Transverse colon (tissue), 4 donors: ENCODE data around the gene KCNH6. TPM values are rescaled to one million over a fixed set of nuclear protein-coding genes. Genes with fewer than 3 reads are reported as not detected.

ENCODE experiments used
- DNase-seq: peaks from one replicate; pipeline ENCODE4 v3.0.0-alpha.2; 2019
- H3K27ac ChIP-seq, 4 donors: fragments of 200-600 bp; sonication (generic); 2 replicates each; pipeline ENCODE4 v1.5.1; 2016 to 2018; ENCODE audit warnings: inconsistent platforms in 4 of 4
- H3K27me3 ChIP-seq: fragments of 200-600 bp; sonication (generic); 2 replicates; pipeline ENCODE4 v1.5.1; 2017; ENCODE audit warnings: inconsistent platforms
- H3K36me3 ChIP-seq, 4 donors: fragments of 200-600 bp; sonication (generic); 2 replicates each; pipeline ENCODE4 v1.5.1; 2017 to 2019; ENCODE audit warnings: inconsistent platforms in 4 of 4
- H3K4me1 ChIP-seq, 4 donors: fragments of 200-600 bp; sonication (generic); 2 replicates each; pipeline ENCODE4 v1.5.1; 2017 to 2020; ENCODE audit warnings: inconsistent platforms in 4 of 4
- H3K4me3 ChIP-seq, 4 donors: fragments of 200-600 bp; sonication (generic); 1 replicate in 1 of 4; 2 replicates in 3 of 4; pipeline versions ENCODE4 v1.5.1 to v1.6.1; 2017 to 2019; ENCODE audit warnings: inconsistent platforms in 4 of 4
- H3K9me3 ChIP-seq, 2 donors: fragments of 200-600 bp; sonication (generic); 2 replicates each; pipeline ENCODE4 v1.5.1; 2017 to 2019; ENCODE audit warnings: inconsistent platforms in 2 of 2
- EP300 ChIP-seq: sonication (generic); formaldehyde crosslinking; IDR thresholded peaks from one replicate; pipeline ENCODE4 v1.6.1; 2017; ENCODE audit warnings: antibody characterized with exemption, low read depth
- POLR2A ChIP-seq: fragments of 450-650 bp; IDR thresholded peaks from one replicate; pipeline ENCODE4 v1.6.1; 2016; ENCODE audit warnings: antibody characterized with exemption, mild to moderate bottlenecking, moderate library complexity
- POLR2AphosphoS5 ChIP-seq, 3 donors: sonication (generic); formaldehyde crosslinking; IDR thresholded peaks; one replicate each; pipeline ENCODE4 v1.6.1; 2016; ENCODE audit warnings: antibody characterized with exemption in 3 of 3
- WGBS, 2 donors: methylation state at CpG; one replicate each; pipeline ENCODE4 v1.1.5; 2018; ENCODE audit warnings: low coverage in 1 of 2; 5-methylcytosine and 5-hydroxymethylcytosine counted together
- in situ Hi-C, 4 donors: fragments of 200-750 bp; cut with MboI; loops; one replicate each; pipeline versions ENCODE4 v1.15.0 to v1.15.1; 2017; ENCODE audit warnings: low sequenced_read_pairs in 3 of 4, low pct_ligation_motif_present in 1 of 4, low pct_unique_long_range_greater_than_20kb in 1 of 4
- intact Hi-C: fragments of 100-400 bp; cut with DNase I; formaldehyde crosslinking; loops from one replicate; pipeline ENCODE4 v1.15.1; 2023; ENCODE audit warnings: low total_unique reads
- total RNA-seq, 4 donors: library from RNA; depleted of rRNA; stranded (reverse); fragments of >200 nt; gene quantifications; one replicate each; pipeline ENCODE4 v1.1.0, GENCODE V29; 2016
- TF ChIP-seq, protein P1 (sequence below), 5 experiments: fragments of 200-600 bp in 3 of 5; fragments of 450-650 bp in 2 of 5; sonication (generic) in 3 of 5; IDR thresholded peaks; 1 replicate in 2 of 5; 2 replicates in 3 of 5; pipeline ENCODE4 v1.5.1; 2016 to 2017; ENCODE audit warnings: antibody characterized with exemption in 5 of 5, inconsistent platforms in 3 of 5, mild to moderate bottlenecking in 2 of 5, moderate library complexity in 1 of 5

Gene KCNH6
- total RNA-seq, 4 donors from 2014 or later, result 0.48 to 0.96 TPM; not detected in 2

DNA sequence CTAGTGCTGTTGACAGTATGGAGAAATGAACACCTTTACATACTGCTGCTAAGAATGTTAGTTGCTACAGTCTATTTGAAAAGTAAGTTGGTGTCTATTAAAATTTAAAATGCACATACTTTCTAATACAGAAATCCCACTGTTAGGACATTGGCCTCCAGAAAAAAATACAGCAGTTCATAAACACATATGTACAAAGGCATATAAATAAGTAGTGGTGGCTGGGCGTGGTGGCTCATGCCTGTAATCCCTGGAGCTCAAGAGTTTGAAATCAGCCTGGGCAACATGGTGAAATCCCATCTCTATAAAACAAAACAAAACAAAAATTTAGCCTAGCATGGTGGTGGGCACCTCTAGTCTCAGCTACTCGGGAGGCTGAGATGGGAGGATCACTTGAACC is 40.2 kb downstream of the KCNH6 start:
- intact Hi-C loops, result no loop called here
- 98 to 100% methylated on average over 1 to 2 of the region's 2 CpGs for WGBS, 2 donors
- H3K36me3 ChIP-seq, result no peaks in the 10 kb centered on the region

DNA sequence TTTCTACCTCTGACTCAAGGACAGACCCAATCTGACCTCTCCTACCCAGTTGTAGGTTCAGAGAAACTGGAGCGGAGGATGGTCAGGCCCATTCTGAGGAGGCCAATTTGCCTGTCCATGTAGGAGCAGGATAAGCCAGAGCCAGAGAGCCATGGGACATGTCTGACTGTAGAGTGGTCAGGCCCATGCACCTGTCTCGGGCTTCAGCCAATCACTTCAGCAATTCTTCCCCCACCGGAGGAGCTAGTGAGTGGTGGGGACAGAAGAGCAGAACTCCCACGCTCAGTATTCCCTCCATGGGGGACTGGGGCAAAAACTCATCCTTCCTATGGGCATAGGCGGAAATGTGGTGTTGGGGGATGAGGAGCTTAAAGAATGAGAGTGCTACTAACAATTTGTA is 41.4 kb downstream of the KCNH6 start:
- Histone ChIP-seq H3K36me3 (no peaks in the 10 kb centered on the region), H3K27ac (no peak overlapping the region), H3K27me3 (no peaks in the 10 kb centered on the region), H3K4me3 (no peak overlapping the region), H3K9me3 (no peaks in the 10 kb centered on the region), H3K4me1 (peaks cover 0 to 11% (median 0%) of the 10 kb centered on the region in 4 donors)
- DNase-seq, result no peak
- WGBS, 2 donors, result 96% methylated on average over 5 of the region's 5 CpGs; no CpG with 5 or more reads in 1 of the 2 donors
- intact Hi-C loops, result no loop called here
- TF ChIP-seq POLR2A (no peak), EP300 (no peak), POLR2AphosphoS5 (IDR thresholded peaks at IDR 0.05) (no peak)
- TF ChIP-seq, protein P1, sequence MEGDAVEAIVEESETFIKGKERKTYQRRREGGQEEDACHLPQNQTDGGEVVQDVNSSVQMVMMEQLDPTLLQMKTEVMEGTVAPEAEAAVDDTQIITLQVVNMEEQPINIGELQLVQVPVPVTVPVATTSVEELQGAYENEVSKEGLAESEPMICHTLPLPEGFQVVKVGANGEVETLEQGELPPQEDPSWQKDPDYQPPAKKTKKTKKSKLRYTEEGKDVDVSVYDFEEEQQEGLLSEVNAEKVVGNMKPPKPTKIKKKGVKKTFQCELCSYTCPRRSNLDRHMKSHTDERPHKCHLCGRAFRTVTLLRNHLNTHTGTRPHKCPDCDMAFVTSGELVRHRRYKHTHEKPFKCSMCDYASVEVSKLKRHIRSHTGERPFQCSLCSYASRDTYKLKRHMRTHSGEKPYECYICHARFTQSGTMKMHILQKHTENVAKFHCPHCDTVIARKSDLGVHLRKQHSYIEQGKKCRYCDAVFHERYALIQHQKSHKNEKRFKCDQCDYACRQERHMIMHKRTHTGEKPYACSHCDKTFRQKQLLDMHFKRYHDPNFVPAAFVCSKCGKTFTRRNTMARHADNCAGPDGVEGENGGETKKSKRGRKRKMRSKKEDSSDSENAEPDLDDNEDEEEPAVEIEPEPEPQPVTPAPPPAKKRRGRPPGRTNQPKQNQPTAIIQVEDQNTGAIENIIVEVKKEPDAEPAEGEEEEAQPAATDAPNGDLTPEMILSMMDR (IDR thresholded peaks at IDR 0.05), result no peak
- in situ Hi-C loops, result no loop called here

More for the DNA sequence above, 40.2 kb downstream of the KCNH6 start:
- in situ Hi-C loops, result no loop called here
- Histone ChIP-seq H3K4me3 (no peak overlapping the region), H3K9me3 (no peaks in the 10 kb centered on the region), H3K27ac (no peak overlapping the region), H3K4me1 (peaks cover 0 to 13% (median 0%) of the 10 kb centered on the region in 4 donors), H3K27me3 (no peaks in the 10 kb centered on the region)
- DNase-seq, result no peak
- TF ChIP-seq POLR2AphosphoS5 (IDR thresholded peaks at IDR 0.05) (no peak), POLR2A (no peak), EP300 (no peak)
- TF ChIP-seq, protein P1 (IDR thresholded peaks at IDR 0.05), result no peak

DNA sequence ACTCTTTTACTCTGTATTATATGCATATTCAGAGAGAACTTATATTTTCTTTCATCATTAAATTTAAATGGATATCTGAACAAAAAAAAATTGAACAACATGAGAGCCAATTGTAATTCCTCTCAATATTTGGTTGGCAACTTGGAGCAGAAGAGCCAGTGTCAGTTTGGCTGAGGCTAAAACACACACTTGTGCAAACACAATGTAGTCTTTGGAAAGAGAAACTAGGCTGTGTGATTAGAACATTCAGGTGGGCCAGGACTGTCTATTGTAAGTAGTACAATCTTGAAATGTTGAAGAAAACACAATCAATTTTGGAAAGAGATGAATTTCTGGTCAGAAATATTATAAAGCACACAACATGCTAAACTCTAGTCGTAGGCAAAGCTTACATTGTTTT is 44.1 kb downstream of the KCNH6 start:
- DNase-seq, result no peak
- Histone ChIP-seq H3K27ac (no peak overlapping the region), H3K9me3 (no peaks in the 10 kb centered on the region), H3K36me3 (no peaks in the 10 kb centered on the region), H3K4me3 (no peak overlapping the region), H3K27me3 (no peaks in the 10 kb centered on the region), H3K4me1 (peaks cover 0 to 9% (median 0%) of the 10 kb centered on the region in 4 donors)
- intact Hi-C loops (loop anchor here (5.0 kb wide), 1 partner anchor 955 kb away; no protein-coding TSS in a partner anchor), in situ Hi-C loops (no loop called here)
- 100% methylated on average over 1 of the region's 1 CpG for WGBS, 2 donors
- TF ChIP-seq EP300, result no peak

DNA sequence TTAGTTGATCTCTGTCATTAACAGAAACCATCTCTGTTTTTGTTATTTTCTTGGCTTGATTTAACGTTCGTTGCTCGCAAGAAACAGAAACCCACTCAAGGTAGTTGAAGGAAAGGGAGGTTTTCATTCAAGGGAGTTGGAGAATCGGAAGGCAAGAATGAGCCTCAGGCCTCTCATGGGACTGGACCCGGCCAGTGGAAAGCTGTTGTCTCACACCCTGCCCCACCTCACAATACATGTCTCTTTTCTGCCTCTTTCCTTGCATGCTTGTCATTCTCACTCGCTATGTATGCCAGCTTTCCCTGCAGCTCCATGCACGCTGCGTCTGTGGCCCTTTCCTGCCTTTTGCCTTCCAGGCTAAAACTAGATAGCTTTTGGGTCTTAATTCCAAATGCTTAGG is 45.4 kb downstream of the KCNH6 start:
- Histone ChIP-seq H3K4me1 (peaks cover 0 to 2% (median 0%) of the 10 kb centered on the region in 4 donors), H3K27ac (no peak overlapping the region), H3K4me3 (no peak overlapping the region), H3K9me3 (no peaks in the 10 kb centered on the region), H3K36me3 (no peaks in the 10 kb centered on the region), H3K27me3 (no peaks in the 10 kb centered on the region)
- DNase-seq, result no peak
- 84 to 88% methylated on average over 5 to 8 of the region's 8 CpGs for WGBS, 2 donors
- in situ Hi-C loops, result no loop called here
- TF ChIP-seq POLR2A (no peak), POLR2AphosphoS5 (IDR thresholded peaks at IDR 0.05) (no peak), EP300 (no peak)
- TF ChIP-seq, protein P1 (IDR thresholded peaks at IDR 0.05), result no peak
- intact Hi-C loops, result loop anchor here (5.0 kb wide), 1 partner anchor 956 kb away; no protein-coding TSS in a partner anchor
